ENCODE data around the gene PRDM16.

PRDM16 gene

GRCh38 chr1:3156936-3157335 lies 87.9 kb downstream of the PRDM16 start:
- TF ChIP-seq EZH2phosphoT487 (IDR thresholded peaks at IDR 0.05; ENCODE audit: low read length) (no peak), CTCF (IDR thresholded peaks at IDR 0.05; ENCODE audit: low read length) (no peak), EZH2 (optimal IDR thresholded peaks at IDR 0.05; ENCODE audit: low read depth, low read length) (no peak)
- Histone ChIP-seq H3K9me3 (replicated peaks; ENCODE audit: insufficient read depth, low read length) (no peaks in the 10 kb centered on the region), H2AFZ (ENCODE audit: low read length) (no peak overlapping the region), H3K9me2 (replicated peaks; ENCODE audit: insufficient read depth, low read length) (no peaks in the 10 kb centered on the region), H4K20me1 (ENCODE audit: insufficient read depth, low read length) (no peaks in the 10 kb centered on the region), H3K27ac (ENCODE audit: low read length) (no peak overlapping the region), H3K27me3 (replicated peaks; ENCODE audit: insufficient read depth, low read length) (peaks cover 99% of the 10 kb centered on the region), H3K4me1 (ENCODE audit: low read length) (no peaks in the 10 kb centered on the region), H3K36me3 (replicated peaks; ENCODE audit: insufficient read depth, low read length) (no peaks in the 10 kb centered on the region), H3K9ac (ENCODE audit: low read length) (no peak overlapping the region), H3K4me2 (ENCODE audit: low read depth, low read length) (no peak overlapping the region), H3K79me2 (ENCODE audit: low read length) (no peaks in the 10 kb centered on the region), H3F3A (ENCODE audit: insufficient read depth, low read length) (no peaks in the 10 kb centered on the region), H3K4me3 (ENCODE audit: low read length) (no peak overlapping the region)
- DNase-seq: no peak

- Histone ChIP-seq H3K9me2 (replicated peaks; ENCODE audit: insufficient read depth, low read length) (no peaks in the 10 kb centered on the region), H3K9me3 (replicated peaks; ENCODE audit: insufficient read depth, low read length) (no peaks in the 10 kb centered on the region), H3K79me2 (ENCODE audit: low read length) (no peaks in the 10 kb centered on the region), H3K9ac (ENCODE audit: low read length) (no peak overlapping the region), H4K20me1 (ENCODE audit: insufficient read depth, low read length) (no peaks in the 10 kb centered on the region), H3K4me3 (ENCODE audit: low read length) (no peak overlapping the region), H3K36me3 (replicated peaks; ENCODE audit: insufficient read depth, low read length) (no peaks in the 10 kb centered on the region), H3K27ac (ENCODE audit: low read length) (no peak overlapping the region), H2AFZ (ENCODE audit: low read length) (no peak overlapping the region), H3K4me2 (ENCODE audit: low read depth, low read length) (no peak overlapping the region), H3K27me3 (replicated peaks; ENCODE audit: insufficient read depth, low read length) (peaks cover 91% of the 10 kb centered on the region), H3F3A (ENCODE audit: insufficient read depth, low read length) (no peaks in the 10 kb centered on the region), H3K4me1 (ENCODE audit: low read length) (no peaks in the 10 kb centered on the region)
- no peak for TF ChIP-seq CTCF (IDR thresholded peaks at IDR 0.05; ENCODE audit: low read length)
- TF ChIP-seq EZH2 (optimal IDR thresholded peaks at IDR 0.05; ENCODE audit: low read depth, low read length): no peak
- TF ChIP-seq EZH2phosphoT487 (IDR thresholded peaks at IDR 0.05; ENCODE audit: low read length): no peak
- DNase-seq: no peak
Measured at GRCh38 chr1:3158347-3158746, 89.3 kb downstream of the PRDM16 start.

GRCh38 chr1:3159121-3159520 lies 90.1 kb downstream of the PRDM16 start:
- Histone ChIP-seq H3K9me3 (replicated peaks; ENCODE audit: insufficient read depth, low read length) (no peaks in the 10 kb centered on the region), H3K9ac (ENCODE audit: low read length) (no peak overlapping the region), H2AFZ (ENCODE audit: low read length) (no peak overlapping the region), H3K4me1 (ENCODE audit: low read length) (no peaks in the 10 kb centered on the region), H3K9me2 (replicated peaks; ENCODE audit: insufficient read depth, low read length) (no peaks in the 10 kb centered on the region), H3K4me2 (ENCODE audit: low read depth, low read length) (no peak overlapping the region), H3K4me3 (ENCODE audit: low read length) (no peak overlapping the region), H3K36me3 (replicated peaks; ENCODE audit: insufficient read depth, low read length) (no peaks in the 10 kb centered on the region), H3F3A (ENCODE audit: insufficient read depth, low read length) (no peaks in the 10 kb centered on the region), H3K27ac (ENCODE audit: low read length) (no peak overlapping the region), H4K20me1 (ENCODE audit: insufficient read depth, low read length) (no peaks in the 10 kb centered on the region), H3K27me3 (replicated peaks; ENCODE audit: insufficient read depth, low read length) (peaks cover 89% of the 10 kb centered on the region), H3K79me2 (ENCODE audit: low read length) (no peaks in the 10 kb centered on the region)
- no peak for DNase-seq
- TF ChIP-seq EZH2 (optimal IDR thresholded peaks at IDR 0.05; ENCODE audit: low read depth, low read length) (no peak), CTCF (IDR thresholded peaks at IDR 0.05; ENCODE audit: low read length) (no peak), EZH2phosphoT487 (IDR thresholded peaks at IDR 0.05; ENCODE audit: low read length) (no peak)
